NCI-H146 treated with DMSO at 0.1 percent for 48 hours (cell line): ENCODE results near the gene SSR1.
"Not testable (repeated sequence)": the region's sequence is repeated elsewhere in the genome, so short reads cannot be mapped to it uniquely, and the experiment has no call there.

ENCODE experiments used
- DNase-seq: peaks from one replicate; lab custom pipeline; 2025; ENCODE audit not compliant: unreplicated experiment; lab: John Stamatoyannopoulos, UW

Gene SSR1

GRCh38 chr6:7283676-7284075 is 29.3 kb downstream of the SSR1 start:
- no peak for DNase-seq

- no peak for DNase-seq
These were observed 30.7 kb downstream of the SSR1 start for GRCh38 chr6:7282097-7282906.

GRCh38 chr6:7276199-7276524 is 36.8 kb downstream of the SSR1 start:
- no peak for DNase-seq

- not testable (repeated sequence) for DNase-seq
These were observed 38.5 kb downstream of the SSR1 start for GRCh38 chr6:7274525-7274924.

- DNase-seq: no peak
These were observed 39.3 kb downstream of the SSR1 start for GRCh38 chr6:7273709-7274108.

GRCh38 chr6:7271205-7271534 is 41.8 kb downstream of the SSR1 start:
- DNase-seq: no peak

- no peak for DNase-seq
These were observed 42.4 kb downstream of the SSR1 start for GRCh38 chr6:7270320-7271204.

- DNase-seq: no peak
These were observed 43.2 kb downstream of the SSR1 start for GRCh38 chr6:7269816-7270215.

GRCh38 chr6:7268816-7269555 is 44.0 kb downstream of the SSR1 start:
- DNase-seq: no peak

GRCh38 chr6:7268362-7268761 is 44.6 kb downstream of the SSR1 start:
- DNase-seq: no peak

- DNase-seq: no peak
These were observed 45.4 kb downstream of the SSR1 start for GRCh38 chr6:7267466-7268091.

GRCh38 chr6:7267071-7267465 is 45.9 kb downstream of the SSR1 start:
- no peak for DNase-seq

GRCh38 chr6:7265385-7265726 is 47.6 kb downstream of the SSR1 start:
- DNase-seq: not testable (repeated sequence)

GRCh38 chr6:7264686-7265384 is 48.2 kb downstream of the SSR1 start:
- DNase-seq: no peak

- no peak for DNase-seq
These were observed 49.0 kb downstream of the SSR1 start for GRCh38 chr6:7264041-7264440.

GRCh38 chr6:7263519-7263805 is 49.5 kb downstream of the SSR1 start:
- not testable (repeated sequence) for DNase-seq

GRCh38 chr6:7262746-7263518 is 50.1 kb downstream of the SSR1 start:
- no peak for DNase-seq

GRCh38 chr6:7261852-7262461 is 51.0 kb downstream of the SSR1 start:
- DNase-seq: peak; percentile 81

GRCh38 chr6:7261032-7261841 is 51.8 kb downstream of the SSR1 start:
- DNase-seq: peak; percentile 83
